Measurements from ENCODE around the gene PLEKHM2. TPM values are rescaled to one million over a fixed set of nuclear protein-coding genes. Genes with fewer than 3 reads are reported as not detected.
A peak's percentile ranks its signal among the peaks of the same experiment; 100 is the strongest.

PLEKHM2 gene
- total and polyA plus RNA-seq, 2 of the 8 experiments (the other 6 are each of a cell fraction or from before 2014, with no cell fraction given) = 38.3 to 47.6 TPM

DNA sequence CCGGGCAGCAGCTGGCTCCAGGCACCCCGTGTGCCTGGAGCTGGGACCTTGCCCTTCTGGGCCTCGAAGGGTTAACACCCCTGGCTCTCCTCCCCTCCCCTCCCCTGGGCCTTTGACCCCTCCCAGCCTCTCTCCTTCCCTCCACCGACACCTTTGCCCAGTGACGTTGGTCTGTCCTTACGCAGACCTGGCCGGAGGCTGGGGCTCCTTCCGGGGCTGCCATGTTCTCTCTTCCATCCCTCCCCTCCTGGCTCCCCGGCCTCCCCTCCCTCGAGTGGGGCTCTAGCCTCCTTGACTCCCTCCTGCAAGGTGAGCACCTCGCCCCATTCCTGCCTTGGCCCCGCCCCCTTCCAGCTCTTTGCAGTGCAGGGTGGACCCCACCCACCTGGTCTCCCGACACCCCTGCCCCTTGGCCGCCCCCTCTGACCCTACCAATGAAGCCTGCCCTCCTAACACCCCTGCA, 58.2 kb downstream of the PLEKHM2 start, which contains the start of gene TMEM82:
TSS of gene TMEM82 (plus strand) at position 161 of the 463 bp plus-strand sequence. CDS start at position 222, 61 bp downstream.
- 57% methylated on average over 3 of the region's 14 CpGs; no CpG with 5 or more reads in 1 of the 2 experiments for WGBS, 2 experiments (ENCODE audit: extremely low coverage in 1 of 2, insufficient coverage in 1 of 2, insufficient read length in 1 of 2, insufficient replicate concordance in 2 of 2, low coverage in 1 of 2, low lambda C conversion rate in 2 of 2, missing lambda C conversion rate in 1 of 2)
- H3K27ac ChIP-seq (ENCODE audit: low read depth, low read length) = no peak within 1 kb of the TSS
- H2AFZ ChIP-seq (ENCODE audit: low read length) = peak within 1 kb of the TSS; percentile 95
- H2BK20ac ChIP-seq (ENCODE audit: low read length) = no peak within 1 kb of the TSS
- H2BK15ac ChIP-seq (ENCODE audit: low read length) = peak within 1 kb of the TSS; percentile 72; the same call in 1 of the 2 replicates
- no peaks in the 10 kb centered on the region; the same call in 1 of the 2 replicates for H3K23me2 ChIP-seq (ENCODE audit: low read depth, low read length)
- H3K4me2 ChIP-seq (ENCODE audit: insufficient read depth in 1 of 2, low read depth in 2 of 2, low read length in 2 of 2) = peak within 1 kb of the TSS; percentile 16 to 59; a peak in 3 of 4 replicates
- H4K20me1 ChIP-seq (replicated peaks in 1 of 2; ENCODE audit: control insufficient read depth in 1 of 2, insufficient read depth in 2 of 2, low read length in 2 of 2) = peaks cover 2% of the 10 kb centered on the region in 2 experiments
- H3K9me3 ChIP-seq (ENCODE audit: insufficient read depth in 2 of 2, low read depth in 1 of 2, low read length in 1 of 2) = no peaks in the 10 kb centered on the region
- H3K4ac ChIP-seq (replicated peaks; ENCODE audit: insufficient read length, low read depth, low read length) = peak within 1 kb of the TSS; percentile 29
- no peaks in the 10 kb centered on the region for H3K79me2 ChIP-seq (ENCODE audit: control insufficient read depth in 1 of 2, insufficient read depth in 2 of 2, low read length in 2 of 2)
- peak within 1 kb of the TSS; percentile 76 for H4K8ac ChIP-seq (ENCODE audit: extremely low read depth, insufficient read depth, low read length)
- peak within 1 kb of the TSS in 1 of 4 experiments; percentile 44; a peak in 2 of 8 replicates for H3K4me3 ChIP-seq (ENCODE audit: extremely low read depth in 1 of 4, insufficient read depth in 2 of 4, low read depth in 3 of 4, low read length in 4 of 4)
- peak in 1 of 2 experiments; percentile 67 for DNase-seq (ENCODE audit: low read depth in 1 of 2, low spot score in 2 of 2)
- H3K79me1 ChIP-seq (ENCODE audit: low read depth, low read length) = no peaks in the 10 kb centered on the region
- TF ChIP-seq CHD2 (IDR thresholded peaks at IDR 0.05; ENCODE audit: low read length) = no peak
- TF ChIP-seq KDM1A (IDR thresholded peaks at IDR 0.05; ENCODE audit: borderline replicate concordance, low read length) = peak; percentile 39; the same call in 1 of the 2 replicates
- TF ChIP-seq TBP (IDR thresholded peaks at IDR 0.05; ENCODE audit: low read depth, low read length) = no peak
- TF ChIP-seq SIN3A (conservative IDR thresholded peaks at IDR 0.05 in 1 of 2, IDR thresholded peaks at IDR 0.05 in 1 of 2; ENCODE audit: low read depth in 1 of 2, low read length in 2 of 2) = no peak
- TF ChIP-seq TAF1 (IDR thresholded peaks at IDR 0.05; ENCODE audit: low read depth, low read length) = peak; percentile 27; the same call in 1 of the 2 replicates
- peak within 1 kb of the TSS; percentile 33 for H3K18ac ChIP-seq (ENCODE audit: extremely low read depth, low read length)
- no peak within 1 kb of the TSS for H3K14ac ChIP-seq (ENCODE audit: insufficient read length)
- peaks cover 0 to 18% (median 5%) of the 10 kb centered on the region in 4 experiments; a peak in 5 of 7 replicates for H3K4me1 ChIP-seq (replicated peaks in 1 of 4; ENCODE audit: control insufficient read depth in 3 of 4, insufficient read depth in 4 of 4, low read length in 3 of 4)
- H3K36me3 ChIP-seq (ENCODE audit: control insufficient read depth in 2 of 4, insufficient read depth in 4 of 4, low read length in 3 of 4) = no peaks in the 10 kb centered on the region
- no peak within 1 kb of the TSS for H3K23ac ChIP-seq (ENCODE audit: insufficient read length)
- ChIA-PET POLR2A (ENCODE audit: partially characterized antibody) (interaction anchor here (0.9 to 1.4 kb wide), 5 partner anchors 12 to 227 kb away, joined by 3 to 4 read pairs (median 3); no protein-coding TSS in a partner anchor), CTCF (ENCODE audit: partially characterized antibody) (interaction anchor here (1.0 to 6.1 kb wide), 9 partner anchors 11 to 155 kb away, joined by 3 to 41 read pairs (median 9); no protein-coding TSS in a partner anchor)
- no peak within 1 kb of the TSS; a peak in 1 of 7 replicates for H3K9ac ChIP-seq (replicated peaks in 1 of 4; ENCODE audit: extremely low read depth in 1 of 4, low read depth in 3 of 4, low read length in 3 of 4)
- peak within 1 kb of the TSS; percentile 75; the same call in 1 of the 2 replicates for H2BK12ac ChIP-seq (ENCODE audit: low read depth, low read length)
- peak within 1 kb of the TSS; percentile 91 for H4K91ac ChIP-seq (replicated peaks; ENCODE audit: insufficient read length, low read length)
- H2BK5ac ChIP-seq (ENCODE audit: low read depth, low read length) = no peak within 1 kb of the TSS; the same call in 1 of the 2 replicates
- H2AK5ac ChIP-seq (ENCODE audit: low read depth, low read length) = 0 out of 2 replicates have a peak within 1 kb of the TSS, but pooled peaks have one; percentile 13
- peak within 1 kb of the TSS; percentile 39 for H3K56ac ChIP-seq (replicated peaks; ENCODE audit: insufficient read length, low read depth, low read length)
- H4K5ac ChIP-seq (ENCODE audit: insufficient read length, low read depth, low read length) = peak within 1 kb of the TSS; percentile 62
- FAIRE-seq = no peak
- no peaks in the 10 kb centered on the region for H3K27me3 ChIP-seq (replicated peaks in 1 of 4; ENCODE audit: control insufficient read depth in 3 of 4, extremely low read depth in 1 of 4, insufficient read depth in 3 of 4, low read length in 3 of 4)
- H2BK120ac ChIP-seq (replicated peaks; ENCODE audit: low read depth, low read length) = no peak within 1 kb of the TSS

Measured in H1 (cell line).